Measurements from ENCODE around the gene CCDC190.

- no peak for TF ChIP-seq CTCF (IDR thresholded peaks at IDR 0.05)
- TF ChIP-seq EZH2phosphoT487 (IDR thresholded peaks at IDR 0.05) = no peak
- TF ChIP-seq EZH2 (IDR thresholded peaks at IDR 0.05) = no peak
Observed at GRCh38 chr1:162855461-162856150, 5.4 kb downstream of the CCDC190 start.
